HuH-7 (cell line): ENCODE results near the gene PARD6B.
"Not testable (repeated sequence)": the region's sequence is repeated elsewhere in the genome, so short reads cannot be mapped to it uniquely, and the experiment has no call there.

ENCODE experiments used
- DNase-seq: peaks from one replicate; pipeline ENCODE4 v3.0.0; 2011; ENCODE audit warnings: low spot score

PARD6B gene, protein sequence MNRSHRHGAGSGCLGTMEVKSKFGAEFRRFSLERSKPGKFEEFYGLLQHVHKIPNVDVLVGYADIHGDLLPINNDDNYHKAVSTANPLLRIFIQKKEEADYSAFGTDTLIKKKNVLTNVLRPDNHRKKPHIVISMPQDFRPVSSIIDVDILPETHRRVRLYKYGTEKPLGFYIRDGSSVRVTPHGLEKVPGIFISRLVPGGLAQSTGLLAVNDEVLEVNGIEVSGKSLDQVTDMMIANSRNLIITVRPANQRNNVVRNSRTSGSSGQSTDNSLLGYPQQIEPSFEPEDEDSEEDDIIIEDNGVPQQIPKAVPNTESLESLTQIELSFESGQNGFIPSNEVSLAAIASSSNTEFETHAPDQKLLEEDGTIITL

GRCh38 chr20:50731055-50731929 is at the start of gene PARD6B:
Gene PARD6B, plus strand, starts transcription at chr20:50731580. Its CDS starts 207 bp downstream, at chr20:50731787.
- peak; percentile 99 for DNase-seq

DNA sequence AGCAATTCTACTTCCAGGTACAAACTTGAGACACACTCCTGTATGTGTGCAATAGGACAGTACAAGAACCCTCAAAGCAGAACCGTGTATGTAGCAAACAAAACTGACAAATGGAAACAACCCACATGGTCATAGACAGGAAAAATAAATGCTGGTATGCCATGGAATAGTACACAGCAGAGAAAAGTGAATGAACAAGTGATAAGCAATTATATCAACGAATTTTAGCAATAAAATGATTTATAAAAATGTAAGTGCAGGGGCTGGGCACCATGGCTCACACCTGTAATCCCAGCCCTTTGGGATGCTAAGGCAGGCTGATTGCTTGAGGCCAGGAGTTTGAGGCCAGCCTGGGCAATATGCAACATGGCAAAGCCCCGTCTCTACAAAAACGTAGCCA is 49.3 kb upstream of the PARD6B start:
- no peak for DNase-seq

GRCh38 chr20:50682947-50683530 is 48.3 kb upstream of the PARD6B start:
- DNase-seq = no peak

GRCh38 chr20:50683570-50683969 is 47.8 kb upstream of the PARD6B start:
- DNase-seq = no peak

DNA sequence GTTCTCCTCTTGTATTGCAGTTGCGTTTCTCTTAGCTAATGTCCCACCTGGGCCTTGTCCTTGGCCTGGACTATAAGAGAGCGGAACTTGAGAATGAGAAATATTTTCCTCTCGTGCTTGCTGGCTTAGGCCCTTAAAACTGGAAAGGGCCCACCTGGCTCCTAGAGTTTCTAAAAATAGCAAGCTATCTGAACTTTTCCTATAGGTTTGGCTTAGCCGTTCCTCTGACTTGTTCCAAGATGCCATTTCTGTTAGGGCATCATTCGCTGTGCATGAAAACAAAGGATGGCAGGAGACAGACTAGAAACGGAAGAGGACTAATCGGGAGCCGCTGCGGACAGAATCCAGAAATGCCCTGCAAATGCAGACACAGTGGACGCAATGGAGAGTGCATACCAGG is 44.6 kb upstream of the PARD6B start:
- no peak for DNase-seq

- DNase-seq = no peak
Measured at GRCh38 chr20:50688256-50688975, 43.0 kb upstream of the PARD6B start.

DNA sequence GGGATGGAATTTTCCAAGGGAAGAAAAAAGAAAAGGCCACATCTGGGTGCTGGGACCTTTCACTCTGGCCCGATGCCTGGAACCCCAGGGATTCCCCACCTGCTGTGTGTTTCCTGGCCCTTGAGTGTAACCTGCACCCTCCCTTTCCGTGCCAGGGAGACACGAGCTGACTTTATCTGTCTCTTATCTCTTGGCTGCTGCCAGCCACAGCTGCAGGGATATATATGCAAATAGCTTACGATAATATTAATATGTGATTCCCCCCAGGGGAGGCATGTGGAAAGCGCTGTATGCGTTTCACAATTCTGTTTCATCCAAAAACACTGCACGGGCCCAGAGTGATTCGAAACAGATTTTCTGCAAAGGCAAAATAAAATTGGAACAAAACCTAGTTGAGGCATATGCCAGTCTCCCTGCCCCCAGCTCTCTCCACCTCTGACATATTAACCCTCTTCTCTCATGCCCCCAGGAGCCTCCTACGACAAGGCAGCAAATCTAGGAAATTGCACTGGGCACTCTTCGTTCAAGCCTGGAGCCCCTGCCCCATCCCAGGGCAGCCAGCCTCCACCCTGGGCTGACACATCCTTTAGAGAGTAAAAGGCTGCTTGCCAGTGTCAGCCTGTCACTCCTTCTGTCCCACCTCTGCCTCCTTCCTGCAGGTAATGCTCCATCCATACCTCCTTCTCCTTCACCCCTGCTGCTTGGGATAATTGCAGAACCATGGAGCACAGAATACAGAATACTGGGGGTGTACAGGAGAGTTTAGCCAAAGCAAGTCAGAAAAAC is 41.3 kb upstream of the PARD6B start:
- no peak for DNase-seq

GRCh38 chr20:50690650-50691572 is 40.5 kb upstream of the PARD6B start, which contains the start of gene RIPOR3:
Gene RIPOR3, minus strand, starts transcription at chr20:50691542. Its CDS starts 414 bp downstream, at chr20:50691128.
- no peak for DNase-seq

- no peak for DNase-seq
Measured at GRCh38 chr20:50691573-50692551, 39.5 kb upstream of the PARD6B start.

DNA sequence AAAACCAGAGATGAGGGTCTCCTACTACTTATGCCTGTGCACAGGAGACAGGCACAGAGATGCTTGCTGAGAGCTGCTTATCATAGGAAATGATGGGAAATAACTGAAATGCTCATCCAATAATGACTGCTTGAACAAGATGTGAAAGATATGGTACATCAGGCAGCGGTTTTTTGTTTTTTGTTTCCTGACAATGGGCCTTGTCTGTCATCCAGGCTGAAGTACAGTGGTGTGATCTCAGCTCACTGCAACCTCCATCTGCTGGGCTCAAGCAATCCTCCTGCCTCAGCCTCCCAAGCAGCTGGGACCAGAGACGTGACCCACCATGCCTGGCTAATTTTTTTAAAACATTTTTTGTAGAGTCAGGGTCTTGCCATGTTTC is 38.8 kb upstream of the PARD6B start:
- no peak for DNase-seq

DNA sequence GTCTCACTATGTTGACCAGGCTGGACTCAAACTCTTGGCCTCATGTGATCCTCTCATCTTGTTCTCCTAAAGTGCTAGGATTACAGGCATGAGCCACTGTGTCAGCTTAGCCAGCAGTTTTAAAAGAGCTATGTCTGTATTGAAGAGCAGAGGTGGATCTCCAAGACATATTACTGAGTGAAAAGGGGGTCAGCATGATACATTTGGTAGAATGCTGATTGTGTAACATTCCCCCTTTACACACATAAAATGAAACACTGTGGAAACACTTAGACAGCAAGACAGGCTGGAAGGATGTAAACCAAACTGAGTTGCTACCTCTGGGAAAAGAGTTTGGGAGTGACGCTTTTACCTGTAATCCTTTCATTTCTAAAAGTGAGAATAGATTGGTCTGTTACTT is 38.4 kb upstream of the PARD6B start:
- DNase-seq = no peak

DNA sequence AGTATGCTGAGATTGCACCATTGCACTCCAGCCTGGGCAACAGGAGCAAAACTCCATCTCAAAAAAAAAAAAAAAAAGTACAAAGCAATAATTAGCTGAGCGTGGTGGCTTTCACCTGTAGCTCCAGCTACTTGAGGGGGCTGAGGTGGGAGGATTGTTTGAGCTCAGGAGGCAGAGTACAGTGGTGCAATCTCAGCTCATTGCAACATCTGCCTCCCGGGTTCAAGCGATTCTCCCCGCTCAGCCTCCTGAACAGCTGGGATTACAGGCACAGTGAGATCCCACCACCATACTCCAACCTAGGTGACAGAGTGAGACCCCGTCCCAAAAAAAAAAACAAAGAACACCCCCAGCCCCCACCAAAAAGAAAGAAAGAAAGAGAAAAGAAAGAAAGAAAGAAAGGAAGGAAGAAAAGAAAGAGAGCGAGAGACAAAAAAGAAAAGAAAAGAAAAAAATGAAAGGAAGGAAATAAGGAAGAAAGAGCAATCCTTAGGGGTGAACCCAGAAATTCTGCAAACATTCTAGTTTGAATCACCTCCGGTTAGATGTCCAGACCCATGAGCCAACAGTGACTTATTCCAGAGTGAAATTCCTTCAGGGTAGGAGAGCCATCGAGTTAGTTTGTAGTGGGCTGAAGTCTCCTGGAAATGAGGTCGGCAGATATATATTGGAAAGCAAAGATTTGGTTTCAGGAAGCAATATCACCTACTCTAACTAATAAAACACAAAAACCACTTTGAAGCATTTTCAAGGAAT is 36.8 kb upstream of the PARD6B start:
- DNase-seq = no peak

DNA sequence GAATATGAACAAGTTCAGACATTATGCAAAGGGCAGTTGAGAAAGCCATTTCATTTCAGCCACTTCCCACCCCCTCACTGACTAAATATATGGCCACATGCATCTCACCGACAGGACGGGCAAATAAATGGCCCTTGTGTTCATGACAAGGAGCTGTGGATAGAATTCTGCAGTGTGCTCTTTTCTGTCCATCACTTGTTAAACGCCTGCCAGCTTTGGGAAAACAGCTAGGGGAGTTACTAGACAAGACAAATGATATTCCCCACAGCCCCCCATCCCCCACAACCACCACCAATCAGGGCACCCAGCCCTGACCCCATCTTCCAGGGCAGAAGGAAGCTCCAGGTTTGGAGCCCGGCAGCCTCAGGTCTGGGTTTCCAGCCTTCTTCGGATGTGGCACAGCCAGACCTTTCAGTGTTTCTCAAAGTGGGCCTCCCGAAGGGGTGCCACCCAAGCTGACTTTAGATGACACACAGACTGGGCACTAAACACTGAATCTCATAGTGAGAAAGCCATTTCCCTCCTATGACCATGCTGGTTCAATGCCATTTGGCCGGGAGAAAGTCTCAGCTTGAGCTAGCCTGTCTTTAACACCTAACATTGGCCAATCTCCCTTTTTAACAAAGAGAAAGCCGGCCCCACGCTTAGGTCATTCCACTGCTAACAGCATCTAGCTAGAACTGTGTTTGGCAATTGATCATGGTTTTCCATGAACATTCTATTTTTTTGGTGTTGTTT is 36.1 kb upstream of the PARD6B start:
- no peak for DNase-seq

DNA sequence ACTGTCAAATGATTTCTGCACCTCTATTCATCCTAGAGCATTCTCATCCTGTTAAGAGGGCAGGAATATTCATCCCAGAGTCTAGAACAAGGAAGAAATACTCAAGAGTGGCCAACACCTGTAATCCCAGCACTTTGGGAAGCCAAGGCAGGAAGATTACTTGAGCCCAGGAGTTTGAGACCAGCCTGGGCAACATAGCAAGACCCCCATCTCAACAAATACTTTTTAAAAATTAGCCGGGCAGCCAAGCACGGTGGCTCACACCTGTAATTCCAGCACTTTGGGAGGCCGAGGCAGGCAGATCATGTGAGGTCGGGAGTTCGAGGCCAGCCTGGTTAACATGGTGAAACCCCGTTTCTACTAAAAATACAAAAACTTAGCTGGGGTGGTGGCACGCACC is 33.1 kb upstream of the PARD6B start:
- DNase-seq = not testable (repeated sequence)

GRCh38 chr20:50699688-50700087 is 31.7 kb upstream of the PARD6B start:
- DNase-seq = no peak

DNA sequence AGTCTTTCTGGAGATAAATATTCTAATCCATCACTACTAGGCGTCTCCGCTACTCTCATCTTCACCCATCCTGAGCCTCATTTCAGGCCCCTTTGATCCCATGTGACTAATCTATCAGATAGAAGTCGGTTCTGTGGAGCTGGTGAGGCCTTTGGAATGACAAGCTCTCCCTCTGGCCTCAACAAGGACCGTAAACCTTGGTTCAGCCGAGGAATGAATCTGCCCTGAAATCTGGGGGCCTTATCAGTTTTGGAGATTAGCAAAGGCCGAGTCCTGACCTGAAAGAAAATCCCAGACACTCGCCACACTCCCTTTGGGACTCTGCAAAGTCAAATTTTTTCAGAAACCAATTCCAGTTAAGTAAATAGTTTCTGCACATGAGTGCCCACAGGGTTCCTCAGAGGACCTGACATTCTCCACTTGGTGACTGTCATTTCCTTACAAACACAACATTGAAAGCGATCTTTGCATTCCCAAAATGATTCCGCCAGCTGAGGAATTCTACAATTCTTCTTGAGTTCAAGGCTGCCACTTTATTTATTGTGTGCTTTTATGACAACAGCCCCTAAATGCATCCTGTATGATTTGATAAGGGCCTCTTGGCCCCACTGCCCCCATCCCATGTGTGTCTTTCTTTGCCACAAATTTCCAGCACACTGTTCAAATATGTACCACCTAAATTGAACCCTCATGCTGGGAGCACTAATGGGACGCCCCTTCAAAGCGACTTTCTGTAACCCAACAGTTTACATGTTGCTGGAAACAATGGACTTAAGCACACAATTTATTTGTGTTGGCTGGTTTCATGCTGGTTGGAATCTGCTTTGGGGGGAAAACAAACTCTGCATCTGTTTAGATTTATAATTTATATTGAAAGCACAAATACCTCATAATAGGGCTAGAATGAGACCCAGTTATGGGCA is 30.1 kb upstream of the PARD6B start:
- DNase-seq = no peak
